Measurements from ENCODE around the gene SOX6.
"Not testable (repeated sequence)": the region's sequence is repeated elsewhere in the genome, so short reads cannot be mapped to it uniquely, and the experiment has no call there.

The SOX6 gene

DNA sequence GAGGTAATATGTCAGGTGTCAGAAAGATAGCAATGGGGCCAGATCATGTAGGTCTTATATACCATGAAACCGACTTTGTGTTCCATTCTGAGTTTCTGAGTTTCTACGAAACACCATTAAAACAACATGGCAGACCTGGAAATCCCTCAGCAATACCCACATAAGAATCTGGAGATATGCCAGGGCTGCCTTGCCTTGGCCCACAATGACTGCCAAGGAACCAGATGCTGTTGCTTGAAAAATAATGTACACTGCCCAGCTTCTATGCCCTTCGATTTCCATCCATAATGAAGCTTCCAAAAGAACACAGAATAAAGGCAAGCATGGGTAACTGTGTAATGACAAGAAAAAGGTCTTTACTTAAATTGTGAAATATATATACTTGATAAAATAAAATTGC, 277.4 kb downstream of the SOX6 start:
- TF ChIP-seq CTCF (IDR thresholded peaks at IDR 0.05; ENCODE audit: control extremely low read depth, extremely low read depth, low read depth, missing control alignments): no peak
- CTCF ChIA-PET: no interaction called here
- POLR2A ChIA-PET: no interaction called here

DNA sequence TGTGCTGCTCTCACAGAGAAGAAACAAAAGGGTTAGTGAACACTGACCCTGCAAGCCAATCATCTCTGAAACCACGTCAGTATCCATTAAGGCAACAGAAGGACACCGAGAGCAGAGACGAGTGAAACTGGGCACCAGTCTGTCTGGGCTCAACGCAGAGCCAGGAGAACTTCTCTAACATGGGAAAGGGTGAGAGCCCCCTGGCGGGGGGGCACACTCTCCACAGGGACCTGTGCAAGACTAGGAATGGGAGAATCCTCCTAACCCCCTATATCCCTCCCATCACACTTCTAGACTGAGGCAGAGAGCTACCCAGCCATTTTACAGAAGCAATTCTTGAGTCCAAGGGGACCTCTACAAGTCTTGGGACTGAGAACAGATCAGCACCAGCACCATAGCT, 285.8 kb downstream of the SOX6 start:
- ChIA-PET CTCF (no interaction called here), POLR2A (no interaction called here)
- no peak for TF ChIP-seq CTCF (IDR thresholded peaks at IDR 0.05; ENCODE audit: control extremely low read depth, extremely low read depth, low read depth, missing control alignments)
- DNase-seq (ENCODE audit: extremely low spot score): no peak

More for the DNA sequence above, 277.4 kb downstream of the SOX6 start:
- no peak for DNase-seq (ENCODE audit: extremely low spot score)

DNA sequence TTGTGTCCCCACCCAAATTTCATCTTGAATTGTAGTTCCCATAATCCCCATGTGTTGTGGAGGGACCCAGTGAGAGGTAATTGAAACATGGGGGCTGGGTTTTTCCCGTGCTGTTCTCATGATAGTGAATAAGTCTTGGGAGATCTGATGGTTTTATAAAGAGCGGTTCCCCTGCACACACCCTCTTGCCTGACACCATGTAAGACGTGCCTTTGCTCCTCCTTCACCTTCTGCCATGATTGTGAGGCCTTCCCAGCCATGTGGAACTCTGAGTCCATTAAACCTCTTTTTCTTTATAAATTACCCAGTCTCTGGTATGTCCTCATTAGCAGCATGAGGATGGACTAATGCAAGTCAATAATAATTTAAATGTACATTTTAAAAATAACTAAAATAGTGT, 289.1 kb downstream of the SOX6 start:
- POLR2A ChIA-PET; CTCF ChIA-PET; DNase-seq (ENCODE audit: extremely low spot score): not testable (repeated sequence)

GRCh38 chr11:16059332-16059731, 297.0 kb downstream of the SOX6 start:
- no peak for DNase-seq (ENCODE audit: extremely low spot score)
- CTCF ChIA-PET: interaction anchor here (0.9 to 1.3 kb wide), 2 partner anchors 14 to 34 kb away, joined by 3 read pairs; no protein-coding TSS in a partner anchor
- POLR2A ChIA-PET: no interaction called here
- TF ChIP-seq CTCF (IDR thresholded peaks at IDR 0.05; ENCODE audit: control extremely low read depth, extremely low read depth, low read depth, missing control alignments): no peak

DNA sequence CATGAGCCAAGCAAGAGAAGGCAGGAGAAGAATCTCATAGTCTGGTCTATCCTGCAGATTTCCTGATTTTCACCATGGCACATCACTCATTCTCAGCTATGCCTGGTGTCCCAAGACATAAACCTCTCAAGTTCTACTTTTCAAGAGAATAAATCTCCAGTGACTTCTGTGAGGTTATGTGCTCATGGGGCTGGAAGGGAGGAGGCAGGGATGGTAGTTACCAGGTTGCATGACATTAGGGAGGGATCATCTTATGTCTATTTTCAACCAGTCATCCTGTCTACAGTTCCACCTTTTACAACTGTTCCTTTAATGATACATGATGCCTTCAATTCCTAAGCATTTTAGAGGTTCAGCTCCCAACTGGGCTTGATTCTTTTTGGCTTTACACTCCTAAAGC, 297.7 kb downstream of the SOX6 start:
- no peak for DNase-seq (ENCODE audit: extremely low spot score)
- ChIA-PET CTCF (interaction anchor here (0.9 kb wide), 1 partner anchor 15 kb away, joined by 3 read pairs; no protein-coding TSS in a partner anchor), POLR2A (no interaction called here)
- no peak for TF ChIP-seq CTCF (IDR thresholded peaks at IDR 0.05; ENCODE audit: control extremely low read depth, extremely low read depth, low read depth, missing control alignments)

GRCh38 chr11:16052750-16053149, 303.6 kb downstream of the SOX6 start:
- DNase-seq (ENCODE audit: extremely low spot score): no peak
- ChIA-PET POLR2A (no interaction called here), CTCF (interaction anchor here (1.1 to 2.3 kb wide), 2 partner anchors 9 to 10 kb away, joined by 3 to 9 read pairs; no protein-coding TSS in a partner anchor)
- TF ChIP-seq CTCF (IDR thresholded peaks at IDR 0.05; ENCODE audit: control extremely low read depth, extremely low read depth, low read depth, missing control alignments): no peak

GRCh38 chr11:16049611-16050010, 306.7 kb downstream of the SOX6 start:
- POLR2A ChIA-PET: no interaction called here
- CTCF ChIA-PET: no interaction called here
- no peak for DNase-seq (ENCODE audit: extremely low spot score)
- no peak for TF ChIP-seq CTCF (IDR thresholded peaks at IDR 0.05; ENCODE audit: control extremely low read depth, extremely low read depth, low read depth, missing control alignments)

All from GM10248 (cell line).